ENCODE data around the gene VGLL4. TPM values are rescaled to one million over a fixed set of nuclear protein-coding genes. Genes with fewer than 3 reads are reported as not detected.
A peak's percentile ranks its signal among the peaks of the same experiment; 100 is the strongest.

The VGLL4 gene
- polyA plus RNA-seq, 6 donors from 2014 or later: 7.9 to 16.0 (median 13.8) TPM

GRCh38 chr3:11662392-11662990, 18.8 kb upstream of the VGLL4 start:
- Mint-ChIP-seq H3K9me3 (peaks cover 0 to 2% (median 0%) of the 10 kb centered on the region in 7 donors), H3K4me1 (no peaks in the 10 kb centered on the region), H3K4me3 (no peak overlapping the region), H3K36me3 (no peaks in the 10 kb centered on the region), H3K27me3 (no peaks in the 10 kb centered on the region), H3K27ac (no peak overlapping the region)
- DNase-seq (no peak), ATAC-seq (ENCODE audit: low read depth in 2 of 2) (no peak)

GRCh38 chr3:11661827-11662226, 18.1 kb upstream of the VGLL4 start:
- H3K4me3 Mint-ChIP-seq: no peak overlapping the region
- H3K36me3 Mint-ChIP-seq: no peaks in the 10 kb centered on the region
- no peaks in the 10 kb centered on the region for H3K4me1 Mint-ChIP-seq
- peak overlapping the region in 2 of 6 donors; percentile 13 to 60 for H3K27ac Mint-ChIP-seq
- no peak for DNase-seq
- H3K27me3 Mint-ChIP-seq: no peaks in the 10 kb centered on the region
- H3K9me3 Mint-ChIP-seq: peaks cover 0 to 2% (median 0%) of the 10 kb centered on the region in 7 donors
- no peak for ATAC-seq (ENCODE audit: low read depth in 2 of 2)

- Mint-ChIP-seq H3K4me3 (no peak overlapping the region), H3K27ac (peak overlapping the region in 2 of 6 donors; percentile 71 to 81), H3K9me3 (peaks cover 0 to 2% (median 0%) of the 10 kb centered on the region in 7 donors), H3K4me1 (peaks cover 0 to 5% (median 0%) of the 10 kb centered on the region in 3 donors), H3K27me3 (no peaks in the 10 kb centered on the region), H3K36me3 (no peaks in the 10 kb centered on the region)
- no peak for ATAC-seq (ENCODE audit: low read depth in 2 of 2)
- no peak for DNase-seq
Measured at GRCh38 chr3:11661052-11661656, 17.4 kb upstream of the VGLL4 start.

GRCh38 chr3:11660242-11660641, 16.5 kb upstream of the VGLL4 start:
- H3K4me3 Mint-ChIP-seq: no peak overlapping the region
- DNase-seq (no peak), ATAC-seq (ENCODE audit: low read depth in 2 of 2) (no peak)
- H3K27me3 Mint-ChIP-seq: no peaks in the 10 kb centered on the region
- peaks cover 6 to 8% (median 7%) of the 10 kb centered on the region in 3 donors for H3K4me1 Mint-ChIP-seq
- H3K27ac Mint-ChIP-seq: no peak overlapping the region
- H3K36me3 Mint-ChIP-seq: no peaks in the 10 kb centered on the region
- H3K9me3 Mint-ChIP-seq: peaks cover 0 to 2% (median 0%) of the 10 kb centered on the region in 7 donors

- DNase-seq: no peak
- Mint-ChIP-seq H3K4me3 (no peak overlapping the region), H3K4me1 (peaks cover 6 to 8% (median 8%) of the 10 kb centered on the region in 3 donors), H3K27ac (no peak overlapping the region), H3K27me3 (no peaks in the 10 kb centered on the region), H3K9me3 (peaks cover 0 to 2% (median 0%) of the 10 kb centered on the region in 7 donors), H3K36me3 (no peaks in the 10 kb centered on the region)
- ATAC-seq (ENCODE audit: low read depth in 2 of 2): no peak
Measured at GRCh38 chr3:11658180-11658579, 14.5 kb upstream of the VGLL4 start.

GRCh38 chr3:11655196-11655928, 11.6 kb upstream of the VGLL4 start:
- Mint-ChIP-seq H3K4me3 (peak overlapping the region in 1 of 8 donors; percentile 2), H3K27me3 (no peaks in the 10 kb centered on the region), H3K36me3 (no peaks in the 10 kb centered on the region), H3K9me3 (no peaks in the 10 kb centered on the region), H3K4me1 (peaks cover 6 to 8% (median 8%) of the 10 kb centered on the region in 3 donors), H3K27ac (peak overlapping the region in 5 of 6 donors; percentile 10 to 86 (median 43))
- DNase-seq (peak; percentile 9), ATAC-seq (ENCODE audit: low read depth in 2 of 2) (peak; percentile 56 to 92)

GRCh38 chr3:11654166-11654565, 10.5 kb upstream of the VGLL4 start:
- H3K27ac Mint-ChIP-seq: peak overlapping the region in 2 of 6 donors; percentile 20 to 27
- no peaks in the 10 kb centered on the region for H3K36me3 Mint-ChIP-seq
- H3K9me3 Mint-ChIP-seq: no peaks in the 10 kb centered on the region
- H3K4me1 Mint-ChIP-seq: peaks cover 6 to 8% (median 8%) of the 10 kb centered on the region in 3 donors
- DNase-seq (no peak), ATAC-seq (ENCODE audit: low read depth in 2 of 2) (no peak)
- H3K27me3 Mint-ChIP-seq: no peaks in the 10 kb centered on the region
- no peak overlapping the region for H3K4me3 Mint-ChIP-seq

- no peak for DNase-seq
- Mint-ChIP-seq H3K9me3 (no peaks in the 10 kb centered on the region), H3K36me3 (no peaks in the 10 kb centered on the region), H3K4me1 (peaks cover 6 to 8% (median 8%) of the 10 kb centered on the region in 3 donors), H3K4me3 (no peak overlapping the region), H3K27me3 (no peaks in the 10 kb centered on the region), H3K27ac (peak overlapping the region in 1 of 6 donors; percentile 27)
- no peak for ATAC-seq (ENCODE audit: low read depth in 2 of 2)
Measured at GRCh38 chr3:11653298-11654055, 9.8 kb upstream of the VGLL4 start.

GRCh38 chr3:11651900-11652299, 8.2 kb upstream of the VGLL4 start:
- Mint-ChIP-seq H3K9me3 (no peaks in the 10 kb centered on the region), H3K27ac (no peak overlapping the region), H3K4me1 (peaks cover 6 to 8% (median 8%) of the 10 kb centered on the region in 3 donors), H3K36me3 (no peaks in the 10 kb centered on the region), H3K4me3 (no peak overlapping the region), H3K27me3 (no peaks in the 10 kb centered on the region)
- ATAC-seq (ENCODE audit: low read depth in 2 of 2): no peak
- DNase-seq: peak; percentile 16

- Mint-ChIP-seq H3K4me3 (no peak overlapping the region), H3K27ac (no peak overlapping the region), H3K4me1 (peaks cover 5 to 8% (median 6%) of the 10 kb centered on the region in 3 donors), H3K36me3 (no peaks in the 10 kb centered on the region), H3K9me3 (no peaks in the 10 kb centered on the region), H3K27me3 (no peaks in the 10 kb centered on the region)
- ATAC-seq (ENCODE audit: low read depth in 2 of 2) (no peak), DNase-seq (no peak)
Measured at GRCh38 chr3:11651477-11651876, 7.8 kb upstream of the VGLL4 start.

- ATAC-seq (ENCODE audit: low read depth in 2 of 2): no peak
- Mint-ChIP-seq H3K36me3 (no peaks in the 10 kb centered on the region), H3K27me3 (no peaks in the 10 kb centered on the region), H3K9me3 (no peaks in the 10 kb centered on the region), H3K27ac (no peak overlapping the region), H3K4me3 (no peak overlapping the region), H3K4me1 (peaks cover 0 to 3% (median under 1%) of the 10 kb centered on the region in 3 donors)
- no peak for DNase-seq
Measured at GRCh38 chr3:11650391-11650790, 6.7 kb upstream of the VGLL4 start.

GRCh38 chr3:11648735-11649134, 5.0 kb upstream of the VGLL4 start:
- ATAC-seq (ENCODE audit: low read depth in 2 of 2): no peak
- H3K36me3 Mint-ChIP-seq: no peaks in the 10 kb centered on the region
- H3K9me3 Mint-ChIP-seq: no peaks in the 10 kb centered on the region
- no peak overlapping the region for H3K27ac Mint-ChIP-seq
- DNase-seq: no peak
- H3K27me3 Mint-ChIP-seq: no peaks in the 10 kb centered on the region
- H3K4me1 Mint-ChIP-seq: peaks cover 3 to 7% (median 3%) of the 10 kb centered on the region in 3 donors
- H3K4me3 Mint-ChIP-seq: no peak overlapping the region

- ATAC-seq (ENCODE audit: low read depth in 2 of 2) (peak; percentile 17 to 29), DNase-seq (peak; percentile 21)
- Mint-ChIP-seq H3K9me3 (no peaks in the 10 kb centered on the region), H3K27me3 (no peaks in the 10 kb centered on the region), H3K27ac (peak overlapping the region; percentile 94 to 99 (median 98)), H3K4me3 (peak overlapping the region; percentile 94 to 99 (median 99)), H3K4me1 (peaks cover 21 to 54% (median 50%) of the 10 kb centered on the region in 3 donors), H3K36me3 (no peaks in the 10 kb centered on the region)
Measured at GRCh38 chr3:11643201-11643603, 513 bp downstream of the VGLL4 start.
